ENCODE measurements around the gene REN. TPM values are rescaled to one million over a fixed set of nuclear protein-coding genes. Genes with fewer than 3 reads are reported as not detected.

The REN gene
- total and polyA plus RNA-seq, 2 experiments from 2014 or later = not detected

GRCh38 chr1:204143276-204144041 lies 22.7 kb downstream of the REN start:
- Histone ChIP-seq H2AFZ (no peak overlapping the region), H3K4me3 (no peak overlapping the region), H3K27me3 (ENCODE audit: insufficient read depth) (no peaks in the 10 kb centered on the region), H3F3A (replicated peaks; ENCODE audit: low read depth) (no peaks in the 10 kb centered on the region; the same call in 1 of the 2 replicates), H3K4me2 (no peak overlapping the region), H3K4me1 (ENCODE audit: insufficient read depth) (peaks cover 18% of the 10 kb centered on the region), H3K27ac (ENCODE audit: low read depth) (no peak overlapping the region), H3K36me3 (ENCODE audit: insufficient read depth) (no peaks in the 10 kb centered on the region), H4K20me1 (replicated peaks; ENCODE audit: insufficient read depth) (no peaks in the 10 kb centered on the region), H3K79me2 (replicated peaks; ENCODE audit: insufficient read depth) (no peaks in the 10 kb centered on the region), H3K9me2 (ENCODE audit: insufficient read depth) (no peaks in the 10 kb centered on the region)
- H3K27ac Mint-ChIP-seq = no peak overlapping the region
- no peak for ATAC-seq
- no peak overlapping the region for H3K4me3 Mint-ChIP-seq
- peaks cover 17% of the 10 kb centered on the region for H3K36me3 Mint-ChIP-seq (ENCODE audit: low read depth)
- no peak for DNase-seq (ENCODE audit: low spot score)
- H3K9me3 Mint-ChIP-seq = no peaks in the 10 kb centered on the region
- H3K4me1 Mint-ChIP-seq = peaks cover 32% of the 10 kb centered on the region
- TF ChIP-seq REST (IDR thresholded peaks at IDR 0.05; ENCODE audit: unreplicated experiment) = no peak
- TF ChIP-seq ZNF462 (CRISPR knock-in tag; IDR thresholded peaks at IDR 0.05) = no peak
- TF ChIP-seq ZNF331 (CRISPR knock-in tag; IDR thresholded peaks at IDR 0.05; ENCODE audit: low read depth) = no peak
- TF ChIP-seq, protein P1, sequence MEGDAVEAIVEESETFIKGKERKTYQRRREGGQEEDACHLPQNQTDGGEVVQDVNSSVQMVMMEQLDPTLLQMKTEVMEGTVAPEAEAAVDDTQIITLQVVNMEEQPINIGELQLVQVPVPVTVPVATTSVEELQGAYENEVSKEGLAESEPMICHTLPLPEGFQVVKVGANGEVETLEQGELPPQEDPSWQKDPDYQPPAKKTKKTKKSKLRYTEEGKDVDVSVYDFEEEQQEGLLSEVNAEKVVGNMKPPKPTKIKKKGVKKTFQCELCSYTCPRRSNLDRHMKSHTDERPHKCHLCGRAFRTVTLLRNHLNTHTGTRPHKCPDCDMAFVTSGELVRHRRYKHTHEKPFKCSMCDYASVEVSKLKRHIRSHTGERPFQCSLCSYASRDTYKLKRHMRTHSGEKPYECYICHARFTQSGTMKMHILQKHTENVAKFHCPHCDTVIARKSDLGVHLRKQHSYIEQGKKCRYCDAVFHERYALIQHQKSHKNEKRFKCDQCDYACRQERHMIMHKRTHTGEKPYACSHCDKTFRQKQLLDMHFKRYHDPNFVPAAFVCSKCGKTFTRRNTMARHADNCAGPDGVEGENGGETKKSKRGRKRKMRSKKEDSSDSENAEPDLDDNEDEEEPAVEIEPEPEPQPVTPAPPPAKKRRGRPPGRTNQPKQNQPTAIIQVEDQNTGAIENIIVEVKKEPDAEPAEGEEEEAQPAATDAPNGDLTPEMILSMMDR (conservative IDR thresholded peaks at IDR 0.05; ENCODE audit: low read depth in 2 of 2) = no peak
- TF ChIP-seq STAT1 (IDR thresholded peaks at IDR 0.05; ENCODE audit: unreplicated experiment) = no peak
- no peak for TF ChIP-seq NANOG (IDR thresholded peaks at IDR 0.05; ENCODE audit: borderline replicate concordance)
- TF ChIP-seq JUNB (IDR thresholded peaks at IDR 0.05; ENCODE audit: unreplicated experiment) = no peak
- TF ChIP-seq CREB1 (CRISPR knock-in tag; IDR thresholded peaks at IDR 0.05; ENCODE audit: low read depth) = no peak
- TF ChIP-seq POLR2AphosphoS5 (IDR thresholded peaks at IDR 0.05; ENCODE audit: low read depth) = no peak
- TF ChIP-seq EZH2 (IDR thresholded peaks at IDR 0.05; ENCODE audit: low read depth, unreplicated experiment) = no peak
- TF ChIP-seq EZH2phosphoT487 (IDR thresholded peaks at IDR 0.05; ENCODE audit: unreplicated experiment) = no peak
- no peak for TF ChIP-seq ZNF114 (CRISPR knock-in tag; IDR thresholded peaks at IDR 0.05)
- TF ChIP-seq, protein P2, sequence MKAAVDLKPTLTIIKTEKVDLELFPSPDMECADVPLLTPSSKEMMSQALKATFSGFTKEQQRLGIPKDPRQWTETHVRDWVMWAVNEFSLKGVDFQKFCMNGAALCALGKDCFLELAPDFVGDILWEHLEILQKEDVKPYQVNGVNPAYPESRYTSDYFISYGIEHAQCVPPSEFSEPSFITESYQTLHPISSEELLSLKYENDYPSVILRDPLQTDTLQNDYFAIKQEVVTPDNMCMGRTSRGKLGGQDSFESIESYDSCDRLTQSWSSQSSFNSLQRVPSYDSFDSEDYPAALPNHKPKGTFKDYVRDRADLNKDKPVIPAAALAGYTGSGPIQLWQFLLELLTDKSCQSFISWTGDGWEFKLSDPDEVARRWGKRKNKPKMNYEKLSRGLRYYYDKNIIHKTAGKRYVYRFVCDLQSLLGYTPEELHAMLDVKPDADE (IDR thresholded peaks at IDR 0.05) = no peak
- H3K27me3 Mint-ChIP-seq (ENCODE audit: insufficient read depth, low read depth, poor library complexity) = peaks cover 16% of the 10 kb centered on the region

All from GM23338 (cell line).